Erythroblast (primary cell): ENCODE measurements around the gene SH3BP5.

Experiments
- GATA1 ChIP-seq: IDR thresholded peaks from 2 replicates; pipeline ENCODE4 v1.6.1; 2011; ENCODE audit warnings: low read depth, mild to moderate bottlenecking, control low read depth, low read length, moderate library complexity
- POLR2A ChIP-seq: IDR thresholded peaks from 2 replicates; pipeline ENCODE4 v1.6.1; 2011; ENCODE audit warnings: mild to moderate bottlenecking, low read length

DNA sequence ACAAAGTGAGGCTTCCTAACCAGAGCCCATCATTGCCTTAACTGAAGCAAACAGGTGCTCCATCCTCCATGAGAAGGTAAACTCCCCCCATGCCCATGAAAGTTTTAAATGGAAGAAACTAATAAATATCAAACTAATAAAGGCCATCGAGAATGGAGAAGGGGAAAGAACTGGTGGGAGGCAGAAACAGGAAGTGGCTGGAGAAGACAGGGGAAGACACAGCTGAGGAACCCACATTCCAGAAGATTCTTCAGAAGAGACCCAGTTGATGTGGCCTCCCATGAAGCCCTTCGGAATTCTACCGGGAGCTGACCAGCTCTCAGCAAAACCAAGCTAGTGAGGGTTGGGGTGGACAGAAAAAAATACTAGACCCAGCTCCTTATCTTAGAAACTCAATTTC, 41.6 kb downstream of the SH3BP5 start:
- no peak for TF ChIP-seq POLR2A
- no peak for TF ChIP-seq GATA1
